ENCODE measurements around the gene SLC25A38.

Gene SLC25A38

DNA sequence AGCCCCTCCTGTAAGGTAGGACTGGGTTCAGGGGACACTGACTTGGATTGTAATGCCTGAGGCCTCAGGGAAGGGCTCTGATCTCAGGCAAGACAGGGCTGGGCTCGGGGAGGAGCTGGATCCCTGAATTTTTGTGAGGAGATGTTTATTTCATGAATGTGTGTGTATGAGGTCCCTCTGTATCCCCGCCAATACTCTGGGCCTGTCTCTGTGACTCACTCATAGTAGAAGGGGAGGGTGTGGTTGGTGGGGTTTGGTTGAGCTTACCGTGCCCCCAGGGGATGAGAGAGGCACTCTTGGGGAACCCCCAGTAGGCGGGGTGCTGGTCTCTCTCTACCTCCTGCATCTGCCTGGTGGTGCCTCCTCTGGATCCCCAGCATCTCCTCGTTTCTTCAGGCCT is 51.4 kb downstream of the SLC25A38 start:
- FAIRE-seq (no peak), DNase-seq (ENCODE audit: insufficient read length, low spot score) (no peak)
- no peak for TF ChIP-seq CTCF (IDR thresholded peaks at IDR 0.05; ENCODE audit: insufficient read depth, missing control alignments)

GRCh38 chr3:39435006-39435748 is 52.0 kb downstream of the SLC25A38 start:
- FAIRE-seq (no peak), DNase-seq (ENCODE audit: insufficient read length, low spot score) (no peak)

DNA sequence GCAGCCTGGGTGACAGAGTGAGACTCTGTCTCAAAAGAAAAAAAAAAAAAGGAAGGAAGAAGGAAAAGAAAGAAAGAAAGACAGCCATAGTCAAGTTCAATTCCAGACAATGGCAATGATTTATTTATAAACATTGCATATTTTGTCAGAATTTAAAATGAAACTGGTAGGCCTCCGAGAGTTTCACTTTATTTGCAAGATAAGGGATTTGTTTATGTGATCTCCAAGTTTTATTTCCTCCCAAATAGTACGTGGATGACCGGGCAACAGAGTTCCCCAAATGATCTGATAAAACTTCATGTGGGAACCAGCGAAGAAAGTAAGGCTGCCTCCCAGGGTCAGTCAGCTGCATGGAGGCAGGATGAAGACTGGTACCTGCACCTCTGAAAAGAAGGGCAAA is 55.7 kb downstream of the SLC25A38 start:
- no peak for DNase-seq (ENCODE audit: insufficient read length, low spot score)
- FAIRE-seq = no peak

More at GRCh38 chr3:39435006-39435748, 52.0 kb downstream of the SLC25A38 start:
- TF ChIP-seq CTCF (IDR thresholded peaks at IDR 0.05; ENCODE audit: insufficient read depth, missing control alignments) = no peak

GRCh38 chr3:39440316-39440715 is 57.1 kb downstream of the SLC25A38 start:
- TF ChIP-seq CTCF (IDR thresholded peaks at IDR 0.05; ENCODE audit: insufficient read depth, missing control alignments) = no peak
- no peak for FAIRE-seq
- no peak for DNase-seq (ENCODE audit: insufficient read length, low spot score)

More for the DNA sequence above, 55.7 kb downstream of the SLC25A38 start:
- TF ChIP-seq CTCF (IDR thresholded peaks at IDR 0.05; ENCODE audit: insufficient read depth, missing control alignments) = no peak

- DNase-seq (ENCODE audit: insufficient read length, low spot score) (no peak), FAIRE-seq (no peak)
- peak; percentile 11 for TF ChIP-seq CTCF (IDR thresholded peaks at IDR 0.05; ENCODE audit: insufficient read depth, missing control alignments)
Measured at GRCh38 chr3:39443530-39443929, 60.4 kb downstream of the SLC25A38 start.

DNA sequence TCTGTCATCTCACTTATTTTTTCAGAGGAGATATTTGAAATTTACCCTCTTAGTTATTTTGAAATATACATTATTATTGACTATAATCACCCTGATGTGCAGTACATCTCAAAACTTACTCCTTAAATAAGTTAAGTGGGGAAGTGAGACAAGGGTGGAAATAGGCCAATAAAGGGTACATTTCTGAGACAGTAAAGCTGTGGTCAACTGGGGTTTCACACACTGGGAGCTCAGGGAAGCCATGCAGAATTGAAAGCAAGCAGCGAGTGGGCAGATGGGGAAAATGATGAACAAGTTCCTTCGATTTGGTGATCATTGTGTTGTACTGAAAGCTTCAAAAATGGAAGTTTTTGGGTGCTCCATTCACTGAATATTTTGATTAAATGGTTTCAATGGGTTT is 62.8 kb downstream of the SLC25A38 start:
- DNase-seq (ENCODE audit: insufficient read length, low spot score) (no peak), FAIRE-seq (no peak)
- no peak for TF ChIP-seq CTCF (IDR thresholded peaks at IDR 0.05; ENCODE audit: insufficient read depth, missing control alignments)

DNA sequence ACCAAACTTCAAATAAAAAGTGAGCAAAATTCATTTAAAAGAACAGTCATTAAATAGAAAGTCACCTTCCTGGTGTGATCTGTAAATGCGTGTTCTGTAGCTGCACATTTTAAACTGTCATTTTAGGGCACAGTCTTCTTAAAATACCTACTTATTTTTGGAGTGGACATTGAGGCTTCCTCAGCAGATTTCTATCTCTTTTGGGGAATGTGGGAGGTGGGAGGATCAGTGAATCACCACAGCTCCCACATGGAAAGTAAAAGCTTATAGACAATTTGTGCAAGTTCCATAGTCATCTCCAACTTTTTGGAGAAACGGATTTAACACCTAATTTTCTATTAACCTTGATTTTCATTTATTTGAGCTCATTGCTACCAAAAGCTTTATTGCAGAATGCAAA is 63.3 kb downstream of the SLC25A38 start:
- FAIRE-seq (no peak), DNase-seq (ENCODE audit: insufficient read length, low spot score) (no peak)
- TF ChIP-seq CTCF (IDR thresholded peaks at IDR 0.05; ENCODE audit: insufficient read depth, missing control alignments) = no peak
